ENCODE measurements around the gene PRELID3B.
"Not testable (repeated sequence)": the region's sequence is repeated elsewhere in the genome, so short reads cannot be mapped to it uniquely, and the experiment has no call there.

The PRELID3B gene

DNA sequence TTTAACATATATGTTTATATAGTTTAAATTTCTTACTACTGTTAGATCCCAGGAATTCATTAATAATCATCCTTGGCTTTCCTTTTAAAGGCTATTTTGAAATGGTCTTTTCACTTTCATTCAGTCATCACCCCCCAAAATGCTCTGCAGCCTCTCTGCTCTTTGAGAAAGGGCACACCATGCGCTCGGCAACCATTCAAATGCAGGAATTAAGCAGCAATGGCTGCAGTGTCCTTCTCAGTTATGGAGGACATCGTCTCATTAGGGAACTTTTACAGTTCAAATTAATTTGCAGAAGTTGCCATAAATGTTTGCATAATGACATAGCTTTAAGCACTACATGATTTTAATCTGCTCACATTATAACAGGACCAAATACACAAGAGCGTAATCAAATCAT lies 17.1 kb downstream of the PRELID3B start:
- no peak for DNase-seq (ENCODE audit: low read depth)

DNA sequence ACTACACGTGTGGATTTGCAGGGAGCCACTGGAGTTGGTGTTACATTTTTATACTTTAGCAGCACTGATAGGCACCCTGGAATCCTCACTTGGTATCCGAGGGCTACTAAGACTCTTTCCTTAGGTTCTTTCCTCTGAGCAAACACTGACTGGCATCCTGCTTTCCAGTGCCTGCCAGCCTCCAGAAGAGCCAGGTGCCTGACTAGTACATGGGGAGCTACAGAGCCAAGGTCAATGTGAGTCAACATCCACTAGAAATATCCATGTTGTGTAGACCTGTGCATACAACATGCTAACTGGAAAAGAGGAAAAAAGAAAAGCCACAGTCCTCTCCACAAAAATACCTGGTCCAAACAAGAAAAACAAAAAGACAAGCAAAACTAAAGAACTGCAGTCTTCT lies 17.5 kb downstream of the PRELID3B start:
- no peak for DNase-seq (ENCODE audit: low read depth)

DNA sequence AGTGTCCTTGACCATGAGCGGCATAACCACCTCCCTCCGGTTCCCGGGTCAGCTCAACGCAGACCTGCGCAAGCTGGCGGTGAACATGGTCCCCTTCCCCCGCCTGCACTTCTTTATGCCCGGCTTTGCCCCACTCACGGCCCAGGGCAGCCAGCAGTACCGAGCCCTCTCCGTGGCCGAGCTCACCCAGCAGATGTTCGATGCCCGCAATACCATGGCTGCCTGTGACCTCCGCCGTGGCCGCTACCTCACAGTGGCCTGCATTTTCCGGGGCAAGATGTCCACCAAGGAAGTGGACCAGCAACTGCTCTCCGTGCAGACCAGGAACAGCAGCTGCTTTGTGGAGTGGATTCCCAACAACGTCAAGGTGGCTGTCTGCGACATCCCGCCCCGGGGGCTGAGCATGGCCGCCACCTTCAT lies 18.5 kb downstream of the PRELID3B start:
- DNase-seq (ENCODE audit: low read depth), result no peak

DNA sequence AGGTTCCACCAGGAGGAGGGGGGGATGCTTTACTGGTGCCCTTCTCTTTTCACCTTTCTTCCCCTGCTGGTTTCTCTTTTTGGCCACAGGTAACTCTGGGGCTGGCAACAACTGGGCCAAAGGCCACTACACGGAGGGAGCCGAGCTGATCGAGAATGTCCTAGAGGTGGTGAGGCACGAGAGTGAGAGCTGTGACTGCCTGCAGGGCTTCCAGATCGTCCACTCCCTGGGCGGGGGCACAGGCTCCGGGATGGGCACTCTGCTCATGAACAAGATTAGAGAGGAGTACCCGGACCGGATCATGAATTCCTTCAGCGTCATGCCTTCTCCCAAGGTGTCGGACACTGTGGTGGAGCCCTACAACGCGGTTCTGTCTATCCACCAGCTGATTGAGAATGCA lies 19.0 kb downstream of the PRELID3B start:
- no peak for DNase-seq (ENCODE audit: low read depth)

DNA sequence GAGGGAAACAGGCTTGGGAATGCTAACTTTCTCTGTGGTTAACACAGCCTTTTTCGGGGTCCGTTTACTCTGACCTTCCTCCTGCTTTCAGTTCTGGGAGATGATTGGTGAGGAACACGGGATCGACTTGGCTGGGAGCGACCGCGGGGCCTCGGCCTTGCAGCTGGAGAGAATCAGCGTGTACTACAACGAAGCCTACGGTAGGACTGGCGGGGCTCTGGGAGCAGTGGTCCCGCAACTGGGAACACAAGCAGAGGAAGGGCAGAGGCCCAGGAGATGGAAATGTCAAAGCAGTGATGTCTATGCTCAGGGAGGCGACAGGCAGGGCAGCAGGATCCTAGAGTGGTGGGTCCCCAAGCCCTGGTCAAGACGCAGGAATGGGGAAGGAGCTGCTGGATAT lies 19.8 kb downstream of the PRELID3B start:
- no peak for DNase-seq (ENCODE audit: low read depth)

DNA sequence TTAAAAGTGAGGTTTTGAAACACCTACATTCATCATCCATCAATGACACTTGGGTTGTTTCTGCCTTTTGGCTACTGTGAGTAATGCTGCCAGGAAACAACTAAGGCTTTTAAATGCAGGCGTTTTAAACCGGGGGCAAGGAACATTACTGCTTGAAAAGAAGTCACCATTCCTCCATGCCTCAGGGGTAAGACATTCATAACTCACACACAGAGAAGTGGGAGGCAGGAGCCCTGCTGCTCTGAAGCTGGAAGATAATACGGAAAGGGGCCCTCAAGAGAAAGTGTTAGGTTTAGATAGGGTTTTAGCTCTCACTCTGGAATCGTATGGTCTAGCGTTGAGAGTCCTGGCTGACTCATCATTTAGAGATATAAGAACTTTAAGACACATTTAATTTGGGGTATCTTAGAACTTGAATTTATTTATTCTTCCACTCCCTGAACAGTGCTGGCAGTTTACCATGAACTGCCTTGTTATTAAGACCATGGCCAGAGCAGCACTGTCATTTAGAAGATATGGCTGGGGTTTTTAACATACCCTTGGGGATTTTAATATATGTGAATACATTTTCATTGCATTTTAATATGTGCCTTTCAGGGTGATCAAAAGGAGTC lies 21.5 kb downstream of the PRELID3B start:
- DNase-seq (ENCODE audit: low read depth), result no peak

DNA sequence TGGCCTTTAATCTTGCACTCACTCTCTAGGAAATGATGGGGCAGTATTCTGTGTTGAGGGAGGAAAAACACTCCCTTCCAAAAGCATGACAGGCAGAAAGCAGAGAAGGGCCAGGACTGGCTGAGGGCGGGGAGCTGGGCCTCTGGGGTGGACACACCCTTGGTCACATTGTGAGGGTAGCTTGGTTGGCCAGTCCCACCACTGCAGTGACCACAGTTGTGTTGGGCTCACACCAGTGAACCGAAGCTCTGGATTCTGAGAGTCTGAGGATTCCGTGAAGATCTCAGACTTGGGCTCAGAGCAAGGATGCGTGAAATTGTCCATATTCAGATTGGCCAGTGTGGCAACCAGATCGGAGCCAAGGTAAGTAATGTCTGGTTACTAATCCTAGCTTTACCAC lies 23.4 kb downstream of the PRELID3B start, which contains the start of gene TUBB1:
Gene TUBB1, plus strand, starts transcription at position 213 of the 400 bp plus-strand sequence. Its CDS starts 94 bp downstream, at position 307.
- DNase-seq (ENCODE audit: low read depth), result no peak

DNA sequence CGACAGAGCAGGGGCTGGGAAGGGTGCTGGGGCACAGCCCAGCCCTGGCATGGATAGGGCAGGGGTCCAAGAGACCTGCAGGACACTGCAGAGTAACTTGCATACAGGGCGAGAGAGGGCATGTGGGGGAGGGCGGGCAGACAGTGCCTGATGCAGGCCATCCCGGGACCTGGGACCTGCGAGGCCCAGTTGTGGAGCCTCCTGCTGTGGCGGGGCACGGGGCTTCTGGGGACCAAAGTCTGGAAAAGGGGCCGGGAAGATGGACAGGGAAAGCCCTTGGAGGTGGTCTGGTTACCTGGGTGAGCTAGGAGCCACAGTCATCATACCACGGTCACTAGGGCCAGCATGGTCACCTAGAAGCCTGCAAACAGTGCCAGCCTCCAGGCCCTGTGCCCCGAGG lies 23.8 kb downstream of the PRELID3B start:
- no peak for DNase-seq (ENCODE audit: low read depth)

DNA sequence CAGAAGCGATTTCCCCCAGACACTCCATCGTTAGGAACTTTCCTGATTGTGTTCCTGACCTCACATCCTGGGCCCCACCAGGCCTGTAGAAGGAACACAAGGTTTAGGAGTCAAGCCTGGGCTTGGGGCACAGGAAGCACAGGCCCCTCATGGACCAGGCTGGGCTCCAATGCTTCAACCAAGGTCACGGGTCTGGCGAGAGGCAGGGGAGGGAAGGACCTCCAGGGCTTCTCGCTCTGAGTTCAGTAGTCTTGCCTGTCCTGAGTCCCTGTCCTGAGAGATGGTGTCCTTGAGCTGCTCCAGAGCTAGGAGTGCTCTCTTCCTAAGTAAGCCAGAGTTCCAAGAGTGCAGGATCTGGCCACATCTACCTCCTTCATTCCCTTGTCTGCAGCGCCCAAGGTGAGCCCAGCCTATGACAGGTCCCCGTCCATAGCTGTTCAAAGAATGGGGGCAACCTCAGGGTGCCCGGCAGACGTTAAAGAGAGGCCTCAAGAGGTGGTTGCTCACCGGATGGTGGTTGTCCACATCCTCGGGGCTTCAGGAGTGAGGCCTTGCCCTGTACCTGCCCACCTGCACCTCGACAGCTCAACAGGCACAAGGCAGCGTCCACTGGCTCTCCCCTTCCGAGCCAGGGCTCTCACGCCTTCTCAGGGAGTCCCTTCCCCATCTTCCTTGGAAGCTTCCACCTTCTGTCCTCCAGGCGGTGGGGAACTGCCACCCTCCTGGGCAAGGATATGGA lies 24.9 kb downstream of the PRELID3B start:
- no peak for DNase-seq (ENCODE audit: low read depth)

DNA sequence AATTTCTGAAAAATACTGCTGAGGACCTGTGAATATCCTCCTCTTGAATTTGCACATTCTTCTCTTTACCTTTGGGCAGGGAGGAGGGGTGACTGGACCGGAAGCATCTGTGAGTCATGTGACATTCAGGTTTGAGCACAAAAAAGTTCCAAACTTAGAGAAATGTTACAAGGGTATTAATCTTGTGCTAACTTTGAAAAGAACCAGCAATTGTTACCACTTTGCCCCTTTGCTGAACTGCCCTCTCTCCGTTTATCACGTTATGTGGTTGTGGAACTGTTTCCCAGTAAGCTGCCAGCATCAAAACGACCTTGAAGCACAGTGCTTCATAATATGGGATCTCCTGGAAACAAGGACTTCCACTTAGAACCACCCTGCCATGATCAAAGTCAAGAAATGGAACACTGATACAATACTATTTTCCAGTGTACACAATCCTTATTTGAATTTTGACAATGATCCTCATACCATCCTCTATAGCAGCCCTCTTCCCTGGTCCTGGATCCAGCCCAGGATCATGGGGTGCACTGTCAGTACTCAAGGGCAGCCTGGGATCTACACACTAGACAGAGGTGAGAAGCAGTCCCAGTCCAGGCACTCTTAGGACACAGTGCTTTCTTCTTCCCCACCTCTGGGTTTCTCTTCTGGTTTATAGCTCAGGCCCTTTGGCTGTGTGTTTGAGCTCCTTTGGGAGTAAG lies 25.6 kb downstream of the PRELID3B start:
- no peak for DNase-seq (ENCODE audit: low read depth)

DNA sequence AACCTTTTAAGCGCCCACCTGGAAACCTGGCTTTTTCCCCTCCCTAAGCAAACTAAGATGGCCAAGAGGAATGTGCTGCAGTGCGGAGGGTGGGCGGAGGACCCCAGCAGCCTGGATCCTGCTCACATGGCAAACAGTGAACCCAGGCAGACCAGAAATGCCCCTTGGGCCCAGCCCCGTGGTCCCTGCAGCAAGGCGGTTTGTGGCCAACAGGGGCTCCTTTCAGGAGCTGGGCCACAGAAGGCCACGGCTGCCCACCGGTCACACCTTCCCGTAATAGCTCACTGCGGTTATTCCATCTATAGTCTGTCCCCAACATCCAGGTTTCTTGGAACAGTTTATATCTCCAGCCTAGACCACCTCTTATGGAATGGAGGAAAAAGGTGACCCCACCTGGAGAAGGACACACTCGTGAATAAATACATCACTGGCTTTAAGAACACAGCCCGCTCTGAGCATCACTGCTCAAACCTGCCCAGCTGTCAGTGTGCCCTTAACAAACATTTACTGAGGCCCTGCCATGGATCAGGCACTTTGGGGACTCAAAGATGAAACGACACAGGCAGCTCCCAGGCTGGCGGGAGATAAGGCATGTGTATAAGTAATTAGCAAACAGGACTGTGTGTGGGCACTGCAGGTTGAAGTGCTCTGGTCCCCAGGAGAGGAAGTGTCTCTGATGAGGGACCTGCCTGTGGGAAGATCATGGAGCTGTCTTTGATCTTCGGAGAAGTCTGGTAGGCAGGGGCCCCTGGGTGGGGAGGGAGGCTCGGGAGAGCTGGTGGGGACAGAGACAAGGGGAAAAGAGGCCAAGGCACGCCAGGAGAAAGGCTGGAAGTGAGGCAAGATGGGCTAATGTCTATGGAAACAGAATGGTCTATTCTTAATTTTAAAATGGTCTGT lies 26.5 kb downstream of the PRELID3B start:
- no peak for DNase-seq (ENCODE audit: low read depth)

DNA sequence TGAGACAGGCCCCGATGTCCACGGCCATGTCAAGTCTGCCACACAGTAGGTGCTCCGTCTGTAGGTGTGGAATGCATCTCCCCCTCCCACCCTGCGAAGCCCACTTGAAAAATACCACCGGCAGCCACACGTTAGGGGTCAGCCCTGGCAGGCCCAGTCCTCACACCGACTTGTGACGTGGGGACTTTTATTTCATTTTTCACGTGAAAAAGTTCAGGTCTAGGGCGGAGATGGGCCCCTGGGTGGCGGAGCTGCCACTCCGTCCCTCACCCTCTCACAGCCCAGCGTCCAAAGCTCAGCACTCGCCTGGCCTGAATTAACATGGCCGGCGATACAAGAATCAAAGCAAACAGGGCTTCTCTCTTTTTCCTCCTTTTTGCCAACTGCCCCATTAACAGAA lies 27.2 kb downstream of the PRELID3B start:
- DNase-seq (ENCODE audit: low read depth), result no peak

DNA sequence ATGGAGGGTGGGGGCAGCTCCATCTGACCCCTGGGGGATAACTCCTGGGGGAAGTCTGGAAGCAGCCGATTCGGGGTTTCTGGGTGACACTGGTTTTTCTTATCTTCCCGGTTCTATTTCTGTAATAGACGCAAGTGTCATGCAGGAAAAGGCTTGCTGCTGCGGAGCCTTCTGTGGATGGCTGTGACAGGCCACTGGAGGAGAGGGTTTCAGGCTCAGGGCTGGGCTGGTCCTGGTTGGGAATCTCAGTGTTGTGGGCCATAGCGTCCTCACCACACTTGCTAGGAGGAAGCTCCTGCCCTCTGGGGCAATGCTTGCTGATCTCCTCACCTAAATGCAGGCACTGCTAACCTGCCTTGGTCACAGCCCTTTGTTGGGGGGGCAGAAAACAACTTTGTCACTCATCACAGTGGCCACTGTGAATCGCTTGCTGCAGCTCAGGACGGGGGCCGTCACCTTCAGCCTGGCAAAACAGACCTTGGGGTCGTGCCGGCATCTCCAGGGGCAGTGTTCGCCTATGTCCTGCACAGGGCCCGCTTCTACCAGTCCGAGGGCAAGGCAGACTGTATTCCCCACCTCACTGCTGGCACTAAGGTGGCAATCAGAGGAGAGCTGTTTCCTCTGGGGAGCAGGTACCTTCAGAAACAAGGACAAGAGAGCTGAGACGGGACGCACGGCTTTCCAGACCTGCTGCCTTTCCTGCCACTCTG lies 27.8 kb downstream of the PRELID3B start:
- no peak for DNase-seq (ENCODE audit: low read depth)

DNA sequence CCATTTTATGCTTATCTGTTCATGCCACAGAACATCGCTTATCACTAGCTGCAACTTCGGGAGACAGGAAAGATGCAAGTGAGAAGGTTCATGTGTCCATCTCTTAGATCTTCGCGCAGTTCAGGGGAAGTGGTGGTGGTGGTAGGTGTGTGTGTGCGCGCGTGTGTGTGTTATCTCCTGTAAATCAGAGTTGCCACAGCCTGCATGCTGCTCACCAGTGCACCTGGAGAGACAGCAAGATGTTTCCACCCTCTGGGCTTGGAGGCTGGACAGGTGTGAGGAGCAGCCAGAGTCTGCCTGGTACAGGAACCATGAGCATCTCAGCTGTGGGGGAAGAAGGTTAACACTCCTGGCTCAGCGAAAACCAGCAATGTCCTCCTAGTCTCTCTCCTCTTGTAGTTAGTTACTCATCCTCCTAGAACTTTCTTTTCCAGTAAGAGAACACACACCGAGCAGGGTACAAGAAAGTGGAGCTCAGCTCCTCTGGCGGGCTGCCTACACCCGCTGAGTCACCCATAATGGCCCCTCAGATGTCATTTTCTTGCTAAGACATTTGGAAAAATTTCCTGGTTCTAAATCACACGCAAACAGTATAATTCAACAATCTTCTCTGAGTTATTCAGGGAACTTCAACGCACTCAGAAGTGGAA lies 28.5 kb downstream of the PRELID3B start:
- DNase-seq (ENCODE audit: low read depth), result no peak

DNA sequence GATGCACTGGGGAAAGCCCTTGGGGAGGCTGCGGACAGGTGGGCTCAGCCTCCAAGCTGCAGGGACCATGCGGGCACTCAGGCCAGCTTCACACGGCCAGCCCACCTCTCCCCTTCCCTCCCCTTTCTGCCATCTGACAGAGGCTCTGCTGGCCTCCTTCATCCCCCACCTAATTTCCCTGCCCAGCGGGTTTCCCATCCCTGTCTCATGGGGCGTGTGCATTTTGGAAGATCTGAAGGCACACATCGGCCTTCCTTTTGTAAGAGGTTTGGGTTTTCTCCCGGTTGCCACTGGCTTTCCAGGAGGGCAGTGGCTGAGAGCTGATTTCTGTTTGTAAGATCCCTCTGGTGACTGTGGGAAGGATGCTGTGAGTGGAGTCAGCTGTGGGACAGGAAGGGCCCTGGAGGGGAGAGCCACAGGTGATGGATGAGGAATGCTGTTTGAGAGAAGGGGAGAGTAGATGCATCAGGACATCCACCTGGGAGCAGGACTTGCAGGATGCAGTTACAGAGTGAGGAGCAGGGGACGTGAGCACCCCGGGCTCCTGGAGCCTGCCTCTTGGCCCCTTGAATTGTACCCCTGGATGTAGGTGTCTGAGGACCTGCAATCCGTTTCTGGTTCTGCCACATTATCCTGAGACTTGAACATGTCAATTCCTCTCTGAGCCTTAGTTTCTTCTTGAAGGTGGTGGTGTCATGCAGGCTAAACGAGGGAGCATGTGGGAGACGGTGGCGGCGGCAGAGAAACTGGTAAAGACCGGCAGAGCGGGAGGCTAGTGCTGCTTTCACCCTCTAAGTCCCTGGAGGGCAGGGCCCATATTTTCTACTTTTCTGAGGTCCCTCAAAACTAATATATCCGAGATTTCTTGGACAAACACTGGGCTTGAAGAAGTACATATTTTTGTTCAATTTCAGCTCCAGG lies 29.3 kb downstream of the PRELID3B start:
- no peak for DNase-seq (ENCODE audit: low read depth)

DNA sequence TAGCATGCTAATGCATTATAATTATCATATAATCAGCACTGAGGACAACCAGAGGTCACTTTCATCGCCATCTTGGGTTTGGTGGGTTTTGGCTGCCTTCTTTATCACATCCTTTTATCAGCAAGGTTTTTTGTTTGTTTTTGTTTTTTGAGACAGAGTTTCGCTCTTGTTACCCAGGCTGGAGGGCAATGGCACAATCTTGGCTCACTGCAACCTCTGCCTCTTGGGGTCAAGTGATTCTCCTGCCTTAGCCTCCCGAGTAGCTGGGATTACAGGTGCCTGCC lies 30.8 kb downstream of the PRELID3B start:
- DNase-seq (ENCODE audit: low read depth), result not testable (repeated sequence)

DNA sequence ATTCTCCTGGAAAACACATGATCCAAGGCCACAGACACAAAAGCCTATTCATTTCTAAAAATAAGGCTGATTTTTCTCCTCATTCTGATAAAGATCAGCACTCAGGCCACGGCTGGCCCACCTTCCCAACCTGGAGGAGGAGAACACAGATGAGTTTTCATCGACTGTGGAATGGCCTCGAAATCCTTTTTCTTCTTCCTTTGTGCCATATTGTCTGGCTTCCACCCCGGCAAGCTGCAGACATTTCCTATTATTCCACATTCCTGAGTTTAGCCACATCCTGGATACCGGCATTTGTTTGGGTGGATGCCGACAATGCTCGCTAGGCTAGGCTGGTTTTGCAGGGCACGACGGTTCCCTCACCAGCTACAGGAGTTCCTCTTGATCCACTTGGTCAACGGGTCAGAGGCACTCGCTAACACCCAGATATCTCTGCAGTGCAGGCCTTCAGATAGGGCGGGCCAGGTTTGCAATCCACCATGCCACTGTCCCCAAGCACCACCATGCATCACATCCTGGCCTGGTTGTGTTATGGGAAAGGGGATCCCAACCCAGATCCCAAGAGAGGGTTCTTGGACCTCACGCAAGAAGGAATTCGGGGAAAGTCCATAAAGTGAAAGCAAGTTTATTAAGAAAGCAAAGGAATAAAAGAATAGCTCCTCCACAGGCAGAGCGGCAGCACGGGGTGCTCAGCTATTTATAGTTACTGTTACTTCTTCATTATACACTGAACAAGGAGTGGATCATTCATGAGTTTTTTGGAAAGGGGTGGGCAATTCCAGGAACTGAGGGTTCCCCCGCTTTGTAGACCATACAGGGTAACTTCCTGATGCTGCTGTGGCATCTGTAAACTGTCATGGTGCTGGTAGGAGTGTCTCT lies 31.4 kb downstream of the PRELID3B start:
- DNase-seq (ENCODE audit: low read depth), result peak; percentile 72

DNA sequence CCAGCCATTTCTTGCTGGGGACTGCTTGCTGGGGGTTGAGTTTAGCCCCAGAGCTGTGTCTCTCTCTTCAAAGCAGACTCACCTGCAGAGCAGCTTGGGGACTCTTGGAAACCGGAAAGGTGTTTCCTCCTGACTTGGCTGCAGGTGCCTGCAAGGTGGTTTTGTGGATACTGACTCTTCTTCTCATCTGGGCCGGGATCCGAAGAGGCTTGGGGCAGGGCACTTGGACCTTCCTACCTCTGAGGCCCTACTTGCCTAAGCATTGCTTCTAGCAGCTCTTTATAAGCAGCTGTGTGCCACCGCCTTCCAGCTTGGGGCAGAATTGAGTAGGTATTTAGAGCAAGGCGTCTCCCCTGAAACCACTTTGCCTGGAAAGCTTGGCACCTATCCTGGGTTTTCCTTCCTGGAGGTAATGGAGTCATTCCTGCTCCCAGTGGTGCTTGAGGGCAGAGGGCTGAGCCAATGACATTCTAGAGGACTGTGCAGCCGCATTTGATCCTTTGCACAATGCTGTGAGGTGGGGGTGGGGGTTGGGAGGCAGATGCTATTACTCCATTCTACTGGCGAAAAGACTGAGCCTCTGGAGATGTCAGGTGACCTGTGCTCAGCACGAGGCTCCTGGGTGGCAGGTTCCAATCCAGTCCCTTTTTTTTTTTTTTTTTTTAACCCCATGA lies 32.1 kb downstream of the PRELID3B start:
- no peak for DNase-seq (ENCODE audit: low read depth)
